Mucosa of descending colon (tissue), 3 donors: ENCODE data around the gene TAOK1. TPM values are rescaled to one million over a fixed set of nuclear protein-coding genes. Genes with fewer than 3 reads are reported as not detected.
A peak's percentile ranks its signal among the peaks of the same experiment; 100 is the strongest.

ENCODE experiments used
- ATAC-seq: fragments of 200-7000 bp; cut with Tn5 transposase; one replicate; pipeline ENCODE4 v1.9.1; 2020; ENCODE audit warnings: mild to moderate bottlenecking, moderate library complexity
- DNase-seq, 3 donors: peaks; one replicate each; pipeline ENCODE4 v3.0.0-alpha.2; 2020
- H3K36me3 ChIP-seq: fragments of 200-600 bp; one replicate; pipeline ENCODE4 v1.8.0; 2021; ENCODE audit warnings: low read depth, mild to moderate bottlenecking
- H3K4me1 ChIP-seq: fragments of 200-600 bp; one replicate; pipeline ENCODE4 v1.8.0; 2021; ENCODE audit warnings: low read depth, mild to moderate bottlenecking
- H3K4me3 ChIP-seq: fragments of 200-600 bp; one replicate; pipeline ENCODE4 v1.8.0; 2021; ENCODE audit warnings: mild to moderate bottlenecking
- H3K9me3 ChIP-seq: fragments of 200-600 bp; one replicate; pipeline ENCODE4 v1.8.0; 2021; ENCODE audit warnings: mild to moderate bottlenecking
- CTCF ChIP-seq: fragments of 200-600 bp; IDR thresholded peaks from one replicate; pipeline ENCODE4 v1.8.0; 2022; ENCODE audit warnings: antibody characterized with exemption, mild to moderate bottlenecking
- intact Hi-C, 2 donors: fragments of 100-400 bp; cut with DNase I in 1 of 2; cut with micrococcal nuclease in 1 of 2; formaldehyde crosslinking; loops; one replicate each; pipeline versions ENCODE4 v1.11.0 to v1.11.1; 2022; cut with DNase I, micrococcal nuclease
- total RNA-seq, 3 donors: library from RNA; stranded (reverse); fragmentation: NEBNext Ultra II Directional in 2 of 3; extraction: Animal tissue kit (Norgen Biotek cat#: 25700) in 2 of 3; gene quantifications; one replicate each; pipeline versions ENCODE4 v1.2.1 to v1.2.4, GENCODE V29; 2021 to 2023
- donor health status: DM: no; HTN: no; CAD: no; lungs with moderate emphysema.
- donor health status: DM: no; HTN: no; CAD: no.
- donor health status: DM: no; HTN: yes; CAD: no.

TAOK1 gene
- total RNA-seq, 3 donors from 2014 or later, result 50.0 to 76.3 (median 52.1) TPM

DNA sequence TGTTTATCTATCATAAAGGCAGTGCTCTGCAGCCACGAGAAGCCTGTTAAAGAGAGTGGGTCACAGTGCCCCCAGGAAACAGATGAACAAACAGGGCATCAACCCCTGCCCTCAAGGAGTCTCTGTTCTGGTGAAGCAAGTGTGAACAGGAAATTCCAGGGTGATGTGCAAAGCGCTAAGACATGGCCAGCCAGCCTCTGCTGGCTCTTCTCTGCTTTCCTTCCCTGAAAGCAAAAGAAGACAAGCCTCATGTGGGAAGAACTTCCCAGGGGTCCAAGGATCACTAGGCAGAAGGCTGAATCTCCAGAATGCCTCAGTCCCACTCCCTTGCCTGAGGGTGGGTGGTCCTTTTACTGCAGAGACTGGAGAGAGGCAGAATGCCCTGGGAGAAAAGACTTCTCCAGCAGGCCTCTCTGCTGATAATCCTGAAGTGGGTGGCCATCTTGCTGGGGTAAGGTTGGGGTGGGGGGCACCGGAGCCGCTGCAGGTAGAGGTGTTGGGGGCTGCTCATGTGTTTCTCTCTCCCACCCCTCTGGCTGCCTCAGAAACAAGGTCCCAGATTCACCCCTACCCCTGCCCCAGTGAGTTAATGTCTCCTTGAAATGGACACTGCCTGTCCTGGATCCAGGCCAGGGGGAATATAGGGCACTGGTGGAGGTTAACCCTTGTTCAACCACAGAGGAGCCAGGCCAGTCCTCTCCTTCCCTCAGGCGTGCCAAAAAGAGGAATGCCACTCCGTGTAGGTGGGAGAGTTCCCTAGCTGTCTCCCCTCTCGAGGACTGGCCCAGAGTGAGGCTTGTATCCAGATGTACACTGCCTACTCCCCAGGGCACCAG is 205.2 kb downstream of the TAOK1 start:
- no peaks in the 10 kb centered on the region for H3K36me3 ChIP-seq
- ATAC-seq, result no peak

GRCh38 chr17:29595943-29596774 is 206.0 kb downstream of the TAOK1 start:
- H3K4me1 ChIP-seq, result peaks cover 25% of the 10 kb centered on the region
- no peak for ATAC-seq
- no peak overlapping the region for H3K4me3 ChIP-seq
- no peak for TF ChIP-seq CTCF
- intact Hi-C loops, result no loop called here
- peak in 1 of 3 donors; percentile 21 for DNase-seq
- H3K36me3 ChIP-seq, result no peaks in the 10 kb centered on the region
- H3K9me3 ChIP-seq, result no peaks in the 10 kb centered on the region

More for the DNA sequence above, 205.2 kb downstream of the TAOK1 start:
- no peak for DNase-seq
- no peak for TF ChIP-seq CTCF
- no peak overlapping the region for H3K4me3 ChIP-seq
- intact Hi-C loops, result no loop called here
- no peaks in the 10 kb centered on the region for H3K9me3 ChIP-seq
- H3K4me1 ChIP-seq, result peaks cover 34% of the 10 kb centered on the region

GRCh38 chr17:29596811-29597210 is 206.6 kb downstream of the TAOK1 start:
- no peak overlapping the region for H3K4me3 ChIP-seq
- H3K36me3 ChIP-seq, result no peaks in the 10 kb centered on the region
- no peak for ATAC-seq
- intact Hi-C loops, result no loop called here
- H3K9me3 ChIP-seq, result no peaks in the 10 kb centered on the region
- DNase-seq, result peak in 1 of 3 donors; percentile 22
- peaks cover 19% of the 10 kb centered on the region for H3K4me1 ChIP-seq
- TF ChIP-seq CTCF, result no peak

DNA sequence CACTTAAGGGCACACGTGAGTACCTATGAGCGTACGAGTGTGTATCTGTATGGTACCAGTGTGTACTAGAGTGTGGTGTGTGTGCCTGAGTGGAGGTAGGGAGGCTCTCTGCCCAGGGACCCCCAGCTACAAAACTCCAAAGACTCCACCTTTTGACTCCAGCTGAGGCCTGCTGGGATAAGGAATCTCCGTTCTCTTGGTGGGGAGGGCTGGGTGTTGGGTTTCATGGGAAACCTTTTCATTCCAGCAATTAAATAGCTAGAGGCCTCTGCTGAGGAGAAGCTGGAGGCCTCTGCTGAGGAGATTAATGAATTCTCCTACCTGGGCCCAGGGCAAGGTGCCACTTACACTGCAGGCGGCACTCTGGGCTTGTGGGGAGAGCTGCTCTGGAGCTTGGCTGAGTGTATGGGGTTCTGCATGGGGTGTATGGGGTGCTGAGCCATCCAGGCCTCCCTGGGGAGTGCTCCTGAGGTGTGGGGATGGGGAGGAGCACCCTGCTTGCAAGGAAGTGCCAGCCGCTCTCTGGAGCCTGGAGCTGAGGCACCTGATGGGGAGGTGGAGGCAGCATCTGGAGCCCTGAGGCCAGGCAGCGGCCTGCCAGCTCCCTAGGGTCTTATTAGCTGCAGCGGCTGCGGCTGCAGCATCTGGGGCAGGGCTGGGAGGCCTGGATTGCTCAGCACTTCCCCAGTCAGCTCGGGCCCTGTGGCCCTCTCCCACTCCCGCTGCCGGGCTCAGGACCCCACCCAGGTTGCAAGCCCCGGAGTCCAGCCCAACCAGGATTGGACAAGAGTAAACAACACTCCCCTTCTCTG is 207.4 kb downstream of the TAOK1 start:
- TF ChIP-seq CTCF, result no peak
- peaks cover 11% of the 10 kb centered on the region for H3K4me1 ChIP-seq
- intact Hi-C loops, result no loop called here
- H3K9me3 ChIP-seq, result no peaks in the 10 kb centered on the region
- DNase-seq (peak in 1 of 3 donors; percentile 16), ATAC-seq (no peak)
- H3K4me3 ChIP-seq, result no peak overlapping the region
- H3K36me3 ChIP-seq, result no peaks in the 10 kb centered on the region

Other genes starting within 250 kb of the TAOK1 start
- gene MYO18A, start 210.0 kb upstream of the TAOK1 start, total RNA-seq, result 100 to 1,000 TPM in 1 of 3 donors, 10 to 100 TPM in 2; 84.9 to 111 (median 93.3) TPM
- not detected for gene CRYBA1, start 143.5 kb upstream of the TAOK1 start, total RNA-seq
- gene NUFIP2, start 96.2 kb upstream of the TAOK1 start, total RNA-seq, result 10 to 100 TPM; 45.3 to 47.5 (median 45.9) TPM
- gene ABHD15, start 176.7 kb downstream of the TAOK1 start, total RNA-seq, result 10 to 100 TPM; 12.9 to 19.5 (median 13.6) TPM
- 10 to 100 TPM; 43.9 to 75.4 (median 46.9) TPM for gene TP53I13, start 178.3 kb downstream of the TAOK1 start, total RNA-seq
- 10 to 100 TPM; 28.6 to 41.0 (median 37.2) TPM for gene GIT1, start 199.3 kb downstream of the TAOK1 start, total RNA-seq
- 10 to 100 TPM in 1 of 3 donors, 1 to 10 TPM in 2; 2.2 to 11.2 (median 3.3) TPM for gene ANKRD13B, start 202.8 kb downstream of the TAOK1 start, total RNA-seq
- 10 to 100 TPM in 1 of 3 donors, 1 to 10 TPM in 2; 1.2 to 21.3 (median 2.5) TPM for gene CORO6, start 232.5 kb downstream of the TAOK1 start, total RNA-seq